GM21515 (cell line): ENCODE measurements around the gene NRROS.

Source experiments
- ATAC-seq: cut with Tn5 transposase; IDR thresholded peaks from one replicate; pipeline ENCODE4 v1.9.1; 2021; ENCODE audit not compliant: unreplicated experiment

Gene NRROS

GRCh38 chr3:196645897-196646665, 6.6 kb downstream of the NRROS start:
- no peak for ATAC-seq

DNA sequence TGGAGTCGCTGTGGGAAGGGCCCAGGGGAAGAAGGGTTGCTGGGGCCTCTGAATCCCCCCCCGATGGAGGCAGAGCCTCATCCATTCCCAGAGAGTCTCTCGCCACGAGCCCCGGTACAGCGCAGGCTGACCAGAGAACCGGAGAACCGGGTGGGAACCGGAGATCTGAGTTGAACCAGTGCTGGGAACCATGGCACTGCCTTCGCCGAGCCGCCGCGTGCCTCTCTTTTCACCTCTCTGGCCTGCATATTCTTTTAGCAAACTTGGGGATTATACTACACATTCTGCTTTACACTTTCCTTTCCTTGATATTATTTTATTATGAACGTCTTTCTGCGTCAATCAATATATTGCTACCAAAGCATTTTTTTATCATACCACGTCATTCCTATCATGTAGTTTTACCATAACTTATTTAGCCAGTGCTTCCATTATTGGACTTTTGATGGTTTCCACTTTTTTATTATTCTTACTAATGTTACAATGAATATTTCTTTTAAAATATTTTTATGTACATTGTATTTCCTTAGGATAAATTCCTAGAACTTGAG, 7.2 kb downstream of the NRROS start:
- no peak for ATAC-seq

DNA sequence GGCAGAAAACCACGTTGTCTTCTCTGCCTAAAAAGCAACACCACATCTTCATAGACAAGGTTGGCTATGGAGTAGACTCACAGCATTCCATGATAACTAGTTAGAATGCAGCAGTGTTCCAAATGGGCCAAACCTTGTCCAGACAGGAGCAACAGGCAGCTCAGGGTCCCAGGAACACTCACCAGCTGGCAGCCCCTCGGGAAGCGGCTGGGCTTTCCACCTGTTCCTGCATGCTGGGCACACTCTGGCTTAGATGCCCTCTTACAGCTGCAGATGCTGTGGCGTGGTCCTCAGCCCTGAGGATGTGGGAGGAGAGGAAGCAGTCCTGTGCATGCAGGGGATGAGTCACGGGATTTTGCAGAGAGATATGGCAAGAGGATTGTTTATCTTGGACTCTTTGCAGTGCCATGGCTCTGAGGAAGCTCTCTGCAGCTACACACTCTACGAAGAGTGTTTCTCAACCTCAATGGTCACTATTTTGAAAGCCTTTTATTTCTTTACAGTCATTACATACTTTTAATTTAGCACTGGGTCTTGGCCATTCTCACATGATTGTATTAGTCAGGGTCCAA, 11.3 kb downstream of the NRROS start:
- ATAC-seq = no peak

GRCh38 chr3:196651819-196652218, 12.3 kb downstream of the NRROS start:
- ATAC-seq = no peak

- ATAC-seq = no peak
Measured at GRCh38 chr3:196652961-196653795, 13.7 kb downstream of the NRROS start.

GRCh38 chr3:196654006-196654734, 14.7 kb downstream of the NRROS start:
- ATAC-seq = no peak

DNA sequence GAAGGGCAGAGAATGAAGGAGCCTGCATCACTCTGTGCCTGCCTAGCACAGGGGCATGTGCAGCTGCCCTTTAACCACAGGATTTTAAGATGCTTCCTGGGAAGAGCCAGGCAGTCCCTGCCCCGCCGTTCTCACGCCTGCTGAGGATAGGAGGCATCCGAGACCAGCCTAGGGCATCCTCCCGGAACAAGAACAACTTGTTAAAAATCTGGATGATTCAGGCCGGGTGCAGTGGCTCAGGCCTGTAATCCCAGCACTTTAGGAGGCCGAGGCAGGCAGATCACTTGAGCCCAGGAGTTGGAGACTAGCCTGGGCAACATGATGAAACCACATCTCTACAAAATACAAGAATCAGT, 15.2 kb downstream of the NRROS start:
- ATAC-seq = no peak

DNA sequence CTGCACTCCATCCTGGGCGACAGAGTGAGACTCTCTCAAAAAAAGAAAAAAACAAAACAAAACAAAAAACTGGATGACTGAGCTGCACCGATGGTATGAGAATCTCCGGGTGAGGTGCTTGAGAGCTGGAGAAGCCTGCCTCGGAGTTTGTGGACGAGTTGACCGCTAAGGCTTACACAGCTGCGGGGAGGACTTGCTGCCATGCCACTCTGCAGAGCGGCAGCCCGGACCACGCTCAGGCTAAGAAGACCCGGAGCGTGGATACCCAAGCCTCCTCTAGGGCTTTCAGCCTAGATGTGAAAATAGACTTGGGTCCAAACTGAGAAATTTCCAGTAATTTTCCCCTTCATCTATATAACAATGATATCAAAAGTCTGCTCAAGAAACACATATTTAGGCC, 16.0 kb downstream of the NRROS start:
- ATAC-seq = no peak

DNA sequence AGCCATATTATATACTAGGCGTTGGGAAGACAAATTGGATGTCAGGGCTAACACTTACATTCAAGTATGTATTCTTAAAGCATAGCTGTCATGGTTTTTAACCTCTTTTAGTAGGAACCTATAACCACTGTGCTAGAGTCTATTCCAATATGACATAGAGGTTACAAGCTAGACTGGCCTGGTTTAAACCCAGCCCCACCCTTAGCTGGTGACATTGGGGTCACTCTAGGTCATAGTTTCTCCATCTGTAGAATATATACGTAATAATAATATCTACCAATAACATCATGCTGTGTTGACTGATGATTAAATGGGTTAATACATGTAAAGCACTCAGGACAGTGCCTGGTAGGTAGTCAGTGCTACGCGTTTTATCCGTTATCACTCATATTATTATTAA, 16.7 kb downstream of the NRROS start:
- ATAC-seq = no peak

DNA sequence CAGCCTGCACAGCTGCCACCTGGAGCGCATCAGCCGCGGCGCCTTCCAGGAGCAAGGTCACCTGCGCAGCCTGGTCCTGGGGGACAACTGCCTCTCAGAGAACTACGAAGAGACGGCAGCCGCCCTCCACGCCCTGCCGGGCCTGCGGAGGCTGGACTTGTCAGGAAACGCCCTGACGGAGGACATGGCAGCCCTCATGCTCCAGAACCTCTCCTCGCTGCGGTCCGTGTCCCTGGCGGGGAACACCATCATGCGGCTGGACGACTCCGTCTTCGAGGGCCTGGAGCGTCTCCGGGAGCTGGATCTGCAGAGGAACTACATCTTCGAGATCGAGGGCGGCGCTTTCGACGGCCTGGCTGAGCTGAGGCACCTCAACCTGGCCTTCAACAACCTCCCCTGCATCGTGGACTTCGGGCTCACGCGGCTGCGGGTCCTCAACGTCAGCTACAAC, 20.4 kb downstream of the NRROS start:
- ATAC-seq = no peak

DNA sequence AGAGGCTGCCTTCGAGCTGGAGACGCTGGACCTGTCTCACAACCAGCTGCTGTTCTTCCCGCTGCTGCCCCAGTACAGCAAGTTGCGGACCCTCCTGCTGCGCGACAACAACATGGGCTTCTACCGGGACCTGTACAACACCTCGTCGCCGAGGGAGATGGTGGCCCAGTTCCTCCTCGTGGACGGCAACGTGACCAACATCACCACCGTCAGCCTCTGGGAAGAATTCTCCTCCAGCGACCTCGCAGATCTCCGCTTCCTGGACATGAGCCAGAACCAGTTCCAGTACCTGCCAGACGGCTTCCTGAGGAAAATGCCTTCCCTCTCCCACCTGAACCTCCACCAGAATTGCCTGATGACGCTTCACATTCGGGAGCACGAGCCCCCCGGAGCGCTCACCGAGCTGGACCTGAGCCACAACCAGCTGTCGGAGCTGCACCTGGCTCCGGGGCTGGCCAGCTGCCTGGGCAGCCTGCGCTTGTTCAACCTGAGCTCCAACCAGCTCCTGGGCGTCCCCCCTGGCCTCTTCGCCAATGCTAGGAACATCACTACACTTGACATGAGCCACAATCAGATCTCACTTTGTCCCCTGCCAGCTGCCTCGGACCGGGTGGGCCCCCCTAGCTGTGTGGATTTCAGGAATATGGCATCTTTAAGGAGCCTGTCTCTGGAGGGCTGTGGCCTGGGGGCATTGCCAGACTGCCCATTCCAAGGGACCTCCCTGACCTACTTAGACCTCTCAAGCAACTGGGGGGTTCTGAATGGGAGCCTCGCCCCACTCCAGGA, 21.1 kb downstream of the NRROS start:
- ATAC-seq = no peak

DNA sequence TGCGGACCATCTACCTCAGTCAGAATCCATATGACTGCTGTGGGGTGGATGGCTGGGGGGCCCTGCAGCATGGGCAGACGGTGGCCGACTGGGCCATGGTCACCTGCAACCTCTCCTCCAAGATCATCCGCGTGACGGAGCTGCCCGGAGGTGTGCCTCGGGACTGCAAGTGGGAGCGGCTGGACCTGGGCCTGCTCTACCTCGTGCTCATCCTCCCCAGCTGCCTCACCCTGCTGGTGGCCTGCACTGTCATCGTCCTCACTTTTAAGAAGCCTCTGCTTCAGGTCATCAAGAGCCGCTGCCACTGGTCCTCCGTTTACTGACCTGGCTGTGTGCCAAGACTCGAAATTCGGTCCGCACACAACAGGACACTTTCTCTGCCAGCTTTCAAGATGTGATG, 21.9 kb downstream of the NRROS start:
- ATAC-seq = no peak

DNA sequence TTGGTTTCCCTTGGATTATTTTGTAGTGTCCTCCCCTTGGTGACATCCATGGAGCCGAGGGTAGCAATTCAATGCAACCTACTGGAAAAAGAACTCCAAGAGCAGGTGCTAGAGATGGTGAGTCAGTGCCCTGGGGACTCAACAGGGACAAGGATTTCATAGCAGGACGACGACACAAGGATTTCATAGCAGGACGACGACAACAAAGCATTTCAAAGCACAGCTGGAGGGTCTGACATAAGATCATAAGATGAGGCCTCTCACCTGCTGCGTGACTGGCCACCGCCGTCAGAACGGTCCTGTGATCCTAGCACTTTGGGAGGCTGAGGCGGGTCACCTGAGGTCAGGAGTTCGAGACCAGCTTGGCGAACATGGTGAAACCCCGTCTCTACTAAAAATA, 22.5 kb downstream of the NRROS start:
- no peak for ATAC-seq

DNA sequence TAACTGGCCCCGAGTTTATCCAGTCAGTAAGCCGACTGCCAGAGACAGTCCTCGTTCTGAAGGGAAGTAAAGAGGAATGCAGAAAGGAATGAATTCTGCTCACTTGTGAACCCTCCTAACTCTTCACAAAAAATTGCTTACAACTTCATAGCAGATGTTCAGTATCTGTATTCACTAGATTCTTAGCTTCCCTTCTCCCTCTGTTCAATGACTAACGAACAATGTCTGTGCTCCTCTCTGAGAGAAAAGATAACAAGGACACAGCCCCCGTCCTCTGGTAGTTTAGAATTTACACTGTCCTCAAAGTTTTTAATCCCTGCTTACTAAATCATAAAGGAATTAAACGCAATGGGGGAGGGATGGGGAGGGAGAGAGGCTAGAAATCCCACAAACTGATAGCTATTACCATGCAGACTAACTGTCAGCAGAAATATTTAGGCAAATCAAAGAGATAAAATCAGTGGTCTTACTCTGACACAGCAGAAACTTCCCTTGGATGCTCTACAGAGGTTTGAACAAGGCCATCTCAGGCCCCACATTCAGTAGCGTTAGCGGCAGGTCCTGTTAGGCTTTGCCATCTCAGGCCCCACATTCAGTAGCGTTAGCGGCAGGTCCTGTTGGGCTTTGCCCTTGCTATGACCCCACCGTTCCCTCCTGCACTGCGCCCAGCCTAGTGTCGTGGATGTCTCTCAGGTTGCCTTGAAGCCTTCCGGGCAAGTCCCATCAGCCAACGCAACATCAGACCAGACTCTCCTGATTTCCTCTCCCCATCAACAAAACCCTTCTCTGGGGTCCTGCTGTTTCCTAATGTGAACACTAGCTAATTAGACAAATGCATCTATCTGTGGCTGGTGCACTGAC, 23.4 kb downstream of the NRROS start:
- ATAC-seq = no peak

GRCh38 chr3:196666001-196666867, 26.7 kb downstream of the NRROS start:
- ATAC-seq = no peak

GRCh38 chr3:196667056-196667825, 27.7 kb downstream of the NRROS start:
- ATAC-seq = no peak

DNA sequence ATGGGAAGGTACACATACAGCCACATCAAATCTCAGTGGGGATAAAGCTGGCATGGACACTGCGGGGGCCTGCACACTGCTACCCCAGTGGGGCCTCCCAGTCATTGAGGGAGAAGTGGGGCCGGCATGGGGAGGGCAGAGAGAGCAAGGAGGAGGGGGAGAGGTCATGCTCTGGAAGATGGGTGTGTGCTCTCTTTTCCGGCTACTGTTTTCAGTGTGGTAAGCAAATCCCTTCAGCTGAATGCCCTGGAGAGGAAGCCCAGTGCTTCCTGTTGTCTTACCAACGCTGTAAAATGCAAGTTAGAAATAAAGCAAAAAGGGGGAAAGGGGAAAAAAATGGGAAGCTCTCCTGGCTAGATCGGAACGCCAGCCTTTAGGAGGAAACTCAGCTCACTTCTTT, 30.8 kb downstream of the NRROS start:
- ATAC-seq = no peak

DNA sequence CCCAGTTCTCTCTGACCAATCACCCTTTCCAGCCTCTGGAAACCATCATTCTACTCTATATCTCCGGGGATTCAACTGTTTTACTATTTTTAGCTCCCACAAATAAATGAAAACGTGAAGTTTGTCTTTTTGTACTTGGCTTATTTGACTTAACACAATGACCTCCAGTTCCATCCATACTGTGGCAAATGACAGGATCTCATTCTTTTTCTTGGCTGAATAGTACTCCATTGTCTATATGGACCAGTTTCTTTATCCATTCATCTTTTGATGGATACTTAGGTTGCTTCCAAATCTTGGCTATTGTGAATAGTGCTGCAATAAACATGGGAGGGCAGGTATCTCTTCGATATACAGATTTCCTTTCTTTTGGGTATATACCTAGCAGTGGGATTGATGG, 34.1 kb downstream of the NRROS start:
- ATAC-seq = no peak
